Inferior parietal cortex (tissue), 1 donor: ENCODE data around the gene PSMD2.

ENCODE experiments used
- DNase-seq: peaks from one replicate; pipeline ENCODE4 v3.0.0-alpha.2; 2016; ENCODE audit errors: extremely low spot score

The PSMD2 gene

DNA sequence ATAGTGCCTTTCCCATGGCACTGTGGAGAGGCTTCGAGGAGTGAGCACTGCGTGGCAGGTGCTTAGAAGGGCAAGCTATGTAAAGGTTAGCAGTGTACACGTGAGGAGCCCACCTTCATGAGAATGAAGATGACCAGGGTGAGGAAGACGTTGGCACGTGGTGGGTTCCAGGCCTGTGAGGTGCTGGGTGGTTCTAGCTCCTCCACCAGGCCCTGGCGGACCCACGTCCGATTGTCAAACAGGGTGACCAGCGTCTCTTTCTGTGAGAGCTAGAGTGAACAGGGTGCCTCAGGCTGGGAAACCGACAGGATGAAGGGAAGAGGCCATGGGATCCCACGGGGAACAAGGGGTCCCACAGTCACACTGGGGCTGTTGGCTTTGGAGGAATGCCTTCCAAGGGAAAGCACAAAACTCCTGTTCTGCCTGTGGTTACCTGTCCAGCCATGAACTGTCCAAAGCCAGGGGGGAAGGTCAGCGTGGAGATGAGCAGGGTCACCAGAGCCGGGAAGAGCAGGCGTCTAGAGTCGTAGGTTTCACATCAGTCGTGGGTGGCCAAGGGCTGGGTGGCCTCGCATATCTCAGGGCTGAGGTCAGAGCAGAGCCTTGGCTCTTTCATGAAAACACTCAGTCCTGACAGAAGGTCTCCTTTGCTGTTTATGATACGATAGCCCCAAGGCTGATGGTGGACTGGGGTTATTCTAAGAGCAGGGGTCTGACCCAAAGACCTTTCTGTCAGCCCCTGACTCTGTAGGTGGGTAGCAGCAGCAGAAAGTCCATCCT, 56.4 kb downstream of the PSMD2 start:
- no peak for DNase-seq

GRCh38 chr3:184357248-184358123, 58.4 kb downstream of the PSMD2 start:
- DNase-seq, result no peak

DNA sequence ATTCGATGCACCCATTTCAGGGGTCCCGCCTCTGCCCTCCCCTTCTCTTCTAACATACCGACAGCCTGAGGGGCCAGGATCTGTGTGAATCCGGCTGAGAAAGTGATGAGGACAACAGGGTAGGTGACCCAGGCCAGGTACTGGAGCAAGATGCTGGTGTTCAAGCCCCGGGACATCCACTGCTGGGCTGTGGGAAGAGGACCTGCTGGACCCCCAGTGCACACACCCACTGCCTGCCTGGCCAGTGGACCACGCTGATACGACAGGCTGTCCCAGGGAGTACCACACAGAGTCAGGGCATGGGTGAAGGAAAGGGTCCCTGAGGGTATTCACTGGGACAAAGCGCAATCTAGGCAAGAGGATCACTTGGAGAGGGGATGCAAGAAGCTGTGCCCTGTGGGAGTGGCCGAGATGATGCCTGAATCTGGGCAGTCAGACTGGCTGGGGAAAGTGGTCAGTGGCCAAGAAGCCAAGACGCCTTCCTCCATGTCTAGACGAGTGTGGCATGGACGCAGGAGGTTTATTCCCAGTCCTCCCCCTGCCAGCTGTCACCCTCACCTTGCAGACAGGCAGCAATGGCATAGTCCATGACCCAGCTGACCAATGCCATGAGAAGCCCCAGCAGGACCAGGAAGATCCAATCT, 59.2 kb downstream of the PSMD2 start:
- no peak for DNase-seq
